Astrocyte of the spinal cord (primary cell): ENCODE measurements around the gene WDR72.

ENCODE experiments used
- DNase-seq: peaks from one replicate; pipeline ENCODE4 v3.0.0; 2011; ENCODE audit warnings: low read depth, low spot score
- H3K4me3 ChIP-seq: 2 replicates; pipeline ENCODE4 v1.5.1; 2011; ENCODE audit warnings: low read depth, mild to moderate bottlenecking, low read length, moderate library complexity
- in situ Hi-C: cut with HindIII; loops from 2 replicates; pipeline ENCODE4 v1.10.0; 2017; ENCODE audit warnings: low sequenced_read_pairs
- TF ChIP-seq, protein P1 (sequence below): IDR thresholded peaks from 2 replicates; pipeline ENCODE4 v1.5.1; 2012; ENCODE audit warnings: low read depth, mild to moderate bottlenecking, low read length, inconsistent platforms

WDR72 gene

DNA sequence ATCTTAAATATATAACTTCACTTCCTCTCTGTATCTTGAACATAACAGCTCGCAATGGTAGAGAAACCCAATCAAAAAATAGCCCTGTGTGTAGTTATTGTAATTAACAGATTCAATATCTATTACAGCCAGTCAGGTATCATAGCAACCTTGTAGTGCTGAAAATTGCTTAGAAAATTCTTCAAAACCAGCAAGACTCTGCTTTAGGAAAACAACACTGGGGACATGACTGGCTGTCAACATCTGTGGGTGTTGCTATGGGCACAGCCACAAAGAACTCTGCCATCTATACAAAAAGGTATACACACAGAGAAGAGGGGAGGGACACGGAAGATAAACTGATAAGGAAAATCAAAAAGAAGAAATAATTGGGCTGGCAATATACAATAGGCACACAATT lies 101.2 kb downstream of the WDR72 start:
- no peak for DNase-seq
- no peak overlapping the region for H3K4me3 ChIP-seq
- TF ChIP-seq, protein P1, sequence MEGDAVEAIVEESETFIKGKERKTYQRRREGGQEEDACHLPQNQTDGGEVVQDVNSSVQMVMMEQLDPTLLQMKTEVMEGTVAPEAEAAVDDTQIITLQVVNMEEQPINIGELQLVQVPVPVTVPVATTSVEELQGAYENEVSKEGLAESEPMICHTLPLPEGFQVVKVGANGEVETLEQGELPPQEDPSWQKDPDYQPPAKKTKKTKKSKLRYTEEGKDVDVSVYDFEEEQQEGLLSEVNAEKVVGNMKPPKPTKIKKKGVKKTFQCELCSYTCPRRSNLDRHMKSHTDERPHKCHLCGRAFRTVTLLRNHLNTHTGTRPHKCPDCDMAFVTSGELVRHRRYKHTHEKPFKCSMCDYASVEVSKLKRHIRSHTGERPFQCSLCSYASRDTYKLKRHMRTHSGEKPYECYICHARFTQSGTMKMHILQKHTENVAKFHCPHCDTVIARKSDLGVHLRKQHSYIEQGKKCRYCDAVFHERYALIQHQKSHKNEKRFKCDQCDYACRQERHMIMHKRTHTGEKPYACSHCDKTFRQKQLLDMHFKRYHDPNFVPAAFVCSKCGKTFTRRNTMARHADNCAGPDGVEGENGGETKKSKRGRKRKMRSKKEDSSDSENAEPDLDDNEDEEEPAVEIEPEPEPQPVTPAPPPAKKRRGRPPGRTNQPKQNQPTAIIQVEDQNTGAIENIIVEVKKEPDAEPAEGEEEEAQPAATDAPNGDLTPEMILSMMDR = no peak
- in situ Hi-C loops = no loop called here

DNA sequence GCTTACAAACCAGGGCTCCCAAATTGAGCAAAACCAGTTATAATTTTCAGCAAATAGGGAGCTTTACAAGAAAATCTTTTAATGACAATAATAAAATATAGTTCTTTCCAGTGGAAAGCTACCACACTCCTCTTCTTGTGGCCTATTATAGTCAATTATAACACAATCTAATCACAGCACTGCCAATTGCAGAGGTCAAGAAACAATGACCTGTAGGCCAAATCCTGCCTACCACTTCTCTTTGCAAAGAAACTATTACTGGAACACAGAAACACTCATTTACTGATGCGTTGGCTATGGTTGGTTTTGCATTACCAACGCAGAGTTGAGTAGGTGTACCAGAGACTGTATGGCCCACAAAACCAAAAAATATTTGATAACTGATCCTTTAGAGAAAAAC lies 110.5 kb downstream of the WDR72 start:
- DNase-seq = no peak
- TF ChIP-seq, protein P1 = no peak
- in situ Hi-C loops = no loop called here
- no peak overlapping the region for H3K4me3 ChIP-seq

DNA sequence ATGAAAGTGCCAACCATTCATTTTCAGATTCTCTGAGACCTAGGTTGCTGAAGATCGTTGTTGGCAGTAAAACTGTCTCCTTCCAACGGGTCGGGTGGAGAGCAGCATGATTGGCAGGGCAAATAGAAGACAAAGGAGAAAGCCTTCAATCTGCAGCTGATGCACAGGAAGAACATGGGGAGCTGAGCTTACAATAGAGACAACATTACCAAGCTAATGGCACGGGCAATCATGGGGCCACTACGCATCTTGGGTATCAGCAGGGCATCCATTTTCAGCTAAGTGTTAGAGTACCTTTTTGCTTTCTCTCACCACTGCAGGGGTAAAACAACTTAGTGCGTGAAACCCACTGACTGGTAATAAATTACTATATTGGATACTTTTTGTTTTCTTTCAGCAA lies 114.8 kb downstream of the WDR72 start:
- in situ Hi-C loops = no loop called here
- H3K4me3 ChIP-seq = no peak overlapping the region
- DNase-seq = no peak
- TF ChIP-seq, protein P1 = no peak

DNA sequence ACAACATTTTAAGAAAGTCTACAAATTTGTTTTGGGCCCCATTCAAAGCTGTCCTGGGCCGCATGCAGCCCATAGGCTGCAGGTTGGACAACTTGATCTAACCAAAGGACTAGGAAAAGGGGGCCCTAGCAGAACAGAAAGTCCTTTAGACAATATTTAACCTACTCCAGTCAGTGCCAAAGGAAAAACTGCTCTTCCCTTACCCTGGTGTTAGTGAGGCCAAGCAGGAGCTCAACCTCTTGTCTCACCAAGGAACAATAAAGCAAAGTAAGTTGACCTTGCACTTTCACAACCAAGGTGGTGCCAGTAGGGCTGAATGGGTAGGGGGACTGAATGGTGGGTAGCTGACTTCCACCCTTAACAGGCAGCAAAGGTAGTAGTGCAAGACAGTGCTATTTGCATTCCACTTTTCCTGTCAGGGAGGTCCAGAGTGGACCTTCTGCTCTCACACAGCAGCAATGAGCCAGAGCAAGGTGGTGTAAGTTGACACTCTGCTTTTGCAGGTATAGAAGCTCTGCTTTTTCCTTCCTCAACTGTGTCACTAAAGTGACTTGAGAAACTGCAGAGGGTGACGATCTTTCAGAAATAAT lies 124.9 kb downstream of the WDR72 start:
- no peak overlapping the region for H3K4me3 ChIP-seq
- in situ Hi-C loops = no loop called here
- TF ChIP-seq, protein P1 = no peak
- DNase-seq = no peak

DNA sequence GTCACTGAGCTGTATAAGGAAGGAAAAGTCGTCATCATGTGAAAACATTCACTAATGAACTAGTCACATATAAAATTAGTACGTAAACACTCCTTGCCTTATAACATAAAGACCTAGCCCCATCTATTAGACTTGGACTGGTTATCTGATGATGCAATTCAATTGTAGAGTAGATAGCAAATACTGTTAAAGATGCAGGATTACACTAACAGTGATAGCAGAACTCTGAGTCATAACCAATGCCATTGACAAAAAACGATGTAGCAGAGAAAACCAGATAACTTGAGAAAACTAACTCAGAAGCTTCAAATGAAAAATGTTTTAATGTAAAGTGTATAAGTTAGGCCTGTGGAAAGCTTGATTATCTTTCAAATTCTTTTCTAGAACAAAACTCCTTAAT lies 132.2 kb downstream of the WDR72 start:
- H3K4me3 ChIP-seq = no peak overlapping the region
- DNase-seq = peak; percentile 4
- in situ Hi-C loops = no loop called here
- TF ChIP-seq, protein P1 = no peak

DNA sequence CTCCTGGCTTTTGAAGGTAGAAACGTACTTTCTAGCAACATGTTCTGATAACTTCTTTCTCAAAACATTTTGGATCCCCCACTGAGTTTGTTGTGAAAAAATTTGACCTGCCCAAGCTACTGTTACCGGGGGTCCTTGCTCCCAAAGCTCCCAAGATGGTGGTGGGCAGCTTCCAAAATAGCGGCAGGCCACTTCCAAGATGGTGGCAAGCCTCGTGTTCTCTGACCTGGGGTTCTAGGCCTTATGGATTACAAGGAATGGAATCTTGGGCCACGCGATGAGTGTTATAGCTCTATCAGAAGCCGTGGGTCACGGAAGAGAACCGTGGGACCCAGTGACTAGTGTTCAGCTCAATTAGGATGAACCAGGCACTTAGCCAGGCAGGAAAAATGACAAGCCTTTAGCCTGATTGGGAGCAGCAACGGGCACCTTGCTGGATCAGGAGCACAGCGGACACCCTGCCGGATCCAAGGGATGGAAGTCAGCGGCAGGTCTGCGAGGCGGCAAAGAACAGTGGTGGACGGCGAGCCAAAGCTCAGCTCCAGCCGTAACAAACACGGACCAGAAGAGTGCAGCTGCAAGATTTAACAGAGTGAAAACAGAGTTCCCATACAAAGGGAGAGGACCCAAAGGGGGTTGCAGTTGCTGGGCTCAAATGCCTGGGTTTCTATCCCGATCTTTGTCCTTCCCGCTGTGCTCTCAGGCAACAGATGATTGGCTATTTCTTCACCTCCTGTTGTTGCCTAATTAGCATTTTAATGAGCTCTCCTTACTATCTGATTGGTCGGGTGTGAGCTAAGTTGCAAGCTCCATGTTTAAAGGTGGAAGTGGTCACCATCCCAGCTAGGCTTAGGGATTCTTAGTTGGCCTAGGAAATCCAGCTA lies 133.3 kb downstream of the WDR72 start:
- no peak for DNase-seq
- TF ChIP-seq, protein P1 = no peak
- in situ Hi-C loops = no loop called here
- no peak overlapping the region for H3K4me3 ChIP-seq
